ENCODE results near the gene PKP4. TPM values are rescaled to one million over a fixed set of nuclear protein-coding genes. Genes with fewer than 3 reads are reported as not detected.

The PKP4 gene
- total RNA-seq, 1 donor = 47.4 TPM

GRCh38 chr2:158716121-158716791, 259.5 kb downstream of the PKP4 start:
- Histone ChIP-seq H3K4me3 (ENCODE audit: insufficient read depth, low read length) (no peak overlapping the region), H3K9me3 (ENCODE audit: low read depth, low read length) (no peaks in the 10 kb centered on the region), H3K4me1 (ENCODE audit: insufficient read depth, low read length) (no peaks in the 10 kb centered on the region), H3K79me2 (ENCODE audit: insufficient read depth, low read length) (no peaks in the 10 kb centered on the region), H4K20me1 (ENCODE audit: insufficient read depth, low read length) (no peaks in the 10 kb centered on the region), H3K27me3 (ENCODE audit: insufficient read depth, low read length) (peaks cover 9% of the 10 kb centered on the region), H3K4me2 (ENCODE audit: insufficient read depth, low read length) (no peak overlapping the region), H3K36me3 (ENCODE audit: insufficient read depth, low read length) (no peaks in the 10 kb centered on the region), H3K27ac (ENCODE audit: low read depth, low read length) (no peak overlapping the region), H2AFZ (ENCODE audit: low read length) (peak overlapping the region; percentile 3)
- TF ChIP-seq CTCF (IDR thresholded peaks at IDR 0.05; ENCODE audit: extremely low read depth, low read depth, low read length) = no peak
- DNase-seq (ENCODE audit: insufficient read length, low spot score, missing footprints) = no peak

GRCh38 chr2:158716921-158717320, 260.2 kb downstream of the PKP4 start:
- no peak for DNase-seq (ENCODE audit: insufficient read length, low spot score, missing footprints)
- Histone ChIP-seq H3K36me3 (ENCODE audit: insufficient read depth, low read length) (no peaks in the 10 kb centered on the region), H3K27ac (ENCODE audit: low read depth, low read length) (no peak overlapping the region), H2AFZ (ENCODE audit: low read length) (no peak overlapping the region), H3K4me2 (ENCODE audit: insufficient read depth, low read length) (no peak overlapping the region), H3K4me1 (ENCODE audit: insufficient read depth, low read length) (no peaks in the 10 kb centered on the region), H4K20me1 (ENCODE audit: insufficient read depth, low read length) (no peaks in the 10 kb centered on the region), H3K4me3 (ENCODE audit: insufficient read depth, low read length) (no peak overlapping the region), H3K9me3 (ENCODE audit: low read depth, low read length) (no peaks in the 10 kb centered on the region), H3K79me2 (ENCODE audit: insufficient read depth, low read length) (no peaks in the 10 kb centered on the region), H3K27me3 (ENCODE audit: insufficient read depth, low read length) (peaks cover 12% of the 10 kb centered on the region)
- TF ChIP-seq CTCF (IDR thresholded peaks at IDR 0.05; ENCODE audit: extremely low read depth, low read depth, low read length) = no peak

- TF ChIP-seq CTCF (IDR thresholded peaks at IDR 0.05; ENCODE audit: extremely low read depth, low read depth, low read length) = no peak
- Histone ChIP-seq H3K27me3 (ENCODE audit: insufficient read depth, low read length) (peaks cover 14% of the 10 kb centered on the region), H3K27ac (ENCODE audit: low read depth, low read length) (no peak overlapping the region), H4K20me1 (ENCODE audit: insufficient read depth, low read length) (no peaks in the 10 kb centered on the region), H3K9me3 (ENCODE audit: low read depth, low read length) (no peaks in the 10 kb centered on the region), H3K4me2 (ENCODE audit: insufficient read depth, low read length) (no peak overlapping the region), H2AFZ (ENCODE audit: low read length) (no peak overlapping the region), H3K4me3 (ENCODE audit: insufficient read depth, low read length) (no peak overlapping the region), H3K79me2 (ENCODE audit: insufficient read depth, low read length) (no peaks in the 10 kb centered on the region), H3K36me3 (ENCODE audit: insufficient read depth, low read length) (no peaks in the 10 kb centered on the region), H3K4me1 (ENCODE audit: insufficient read depth, low read length) (no peaks in the 10 kb centered on the region)
- no peak for DNase-seq (ENCODE audit: insufficient read length, low spot score, missing footprints)
Observed at GRCh38 chr2:158717366-158718195, 260.8 kb downstream of the PKP4 start.

- H2AFZ ChIP-seq (ENCODE audit: low read length) = no peak overlapping the region
- H3K27ac ChIP-seq (ENCODE audit: low read depth, low read length) = no peak overlapping the region
- no peaks in the 10 kb centered on the region for H3K9me3 ChIP-seq (ENCODE audit: low read depth, low read length)
- TF ChIP-seq CTCF (IDR thresholded peaks at IDR 0.05; ENCODE audit: extremely low read depth, low read depth, low read length) = no peak
- no peak for DNase-seq (ENCODE audit: insufficient read length, low spot score, missing footprints)
- H3K4me2 ChIP-seq (ENCODE audit: insufficient read depth, low read length) = no peak overlapping the region
- no peaks in the 10 kb centered on the region for H3K79me2 ChIP-seq (ENCODE audit: insufficient read depth, low read length)
- H4K20me1 ChIP-seq (ENCODE audit: insufficient read depth, low read length) = no peaks in the 10 kb centered on the region
- no peaks in the 10 kb centered on the region for H3K4me1 ChIP-seq (ENCODE audit: insufficient read depth, low read length)
- peaks cover 14% of the 10 kb centered on the region for H3K27me3 ChIP-seq (ENCODE audit: insufficient read depth, low read length)
- no peaks in the 10 kb centered on the region for H3K36me3 ChIP-seq (ENCODE audit: insufficient read depth, low read length)
- no peak overlapping the region for H3K4me3 ChIP-seq (ENCODE audit: insufficient read depth, low read length)
Observed at GRCh38 chr2:158718196-158718585, 261.4 kb downstream of the PKP4 start.

Data from osteoblast (primary cell).